Measurements from ENCODE around the gene MYCBP2.

GRCh38 chr13:77298426-77298825, 28.5 kb downstream of the MYCBP2 start:
- TF ChIP-seq, protein P1, sequence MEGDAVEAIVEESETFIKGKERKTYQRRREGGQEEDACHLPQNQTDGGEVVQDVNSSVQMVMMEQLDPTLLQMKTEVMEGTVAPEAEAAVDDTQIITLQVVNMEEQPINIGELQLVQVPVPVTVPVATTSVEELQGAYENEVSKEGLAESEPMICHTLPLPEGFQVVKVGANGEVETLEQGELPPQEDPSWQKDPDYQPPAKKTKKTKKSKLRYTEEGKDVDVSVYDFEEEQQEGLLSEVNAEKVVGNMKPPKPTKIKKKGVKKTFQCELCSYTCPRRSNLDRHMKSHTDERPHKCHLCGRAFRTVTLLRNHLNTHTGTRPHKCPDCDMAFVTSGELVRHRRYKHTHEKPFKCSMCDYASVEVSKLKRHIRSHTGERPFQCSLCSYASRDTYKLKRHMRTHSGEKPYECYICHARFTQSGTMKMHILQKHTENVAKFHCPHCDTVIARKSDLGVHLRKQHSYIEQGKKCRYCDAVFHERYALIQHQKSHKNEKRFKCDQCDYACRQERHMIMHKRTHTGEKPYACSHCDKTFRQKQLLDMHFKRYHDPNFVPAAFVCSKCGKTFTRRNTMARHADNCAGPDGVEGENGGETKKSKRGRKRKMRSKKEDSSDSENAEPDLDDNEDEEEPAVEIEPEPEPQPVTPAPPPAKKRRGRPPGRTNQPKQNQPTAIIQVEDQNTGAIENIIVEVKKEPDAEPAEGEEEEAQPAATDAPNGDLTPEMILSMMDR (IDR thresholded peaks at IDR 0.05) = no peak
- TF ChIP-seq POLR2A (IDR thresholded peaks at IDR 0.05) = no peak
